Uterus (tissue), 2 donors: Measurements from ENCODE around the gene TCHHL1.

Experiments
- POLR2A ChIP-seq, 2 donors: fragments of 450-650 bp; IDR thresholded peaks; one replicate each; pipeline ENCODE4 v1.6.1; 2016; ENCODE audit warnings: antibody characterized with exemption in 2 of 2, mild to moderate bottlenecking in 1 of 2, moderate library complexity in 1 of 2
- TF ChIP-seq, protein P1 (sequence below), 4 experiments: fragments of 200-600 bp in 2 of 4; fragments of 450-650 bp in 2 of 4; sonication (generic) in 2 of 4; IDR thresholded peaks; one replicate each; pipeline ENCODE4 v1.5.1; 2016 to 2019; ENCODE audit warnings: antibody characterized with exemption in 4 of 4, mild to moderate bottlenecking in 2 of 4, moderate library complexity in 1 of 4

DNA sequence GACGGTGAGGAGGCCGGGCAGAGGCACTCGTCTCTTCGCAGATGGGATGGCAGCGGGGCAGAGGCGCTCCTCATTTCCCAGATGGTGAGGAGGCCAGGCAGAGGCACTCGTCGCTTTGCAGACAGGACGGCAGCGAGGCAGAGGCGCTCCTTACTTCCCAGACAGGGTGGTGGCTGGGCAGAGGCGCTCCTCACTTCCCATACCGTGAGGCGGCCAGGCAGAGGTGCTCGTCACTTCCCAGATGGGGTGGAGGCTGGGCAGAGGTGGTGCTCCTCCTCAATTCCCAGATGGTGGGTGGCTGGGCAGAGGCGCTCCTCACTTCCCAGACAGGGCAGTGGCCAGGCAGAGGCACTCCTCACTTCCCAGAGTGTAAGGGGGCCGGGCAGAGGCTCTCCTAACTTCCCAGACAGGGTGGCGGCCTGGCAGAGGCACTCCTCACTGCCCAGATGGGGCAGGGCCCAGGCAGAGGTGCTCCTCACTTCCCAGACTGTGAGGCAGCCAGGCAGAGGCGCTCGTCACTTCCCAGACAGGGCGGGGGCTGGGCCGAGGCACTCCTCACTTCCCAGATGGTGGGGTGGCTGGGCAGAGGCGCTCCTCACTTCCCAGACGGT, 9.9 kb downstream of the TCHHL1 start:
- TF ChIP-seq, protein P1, sequence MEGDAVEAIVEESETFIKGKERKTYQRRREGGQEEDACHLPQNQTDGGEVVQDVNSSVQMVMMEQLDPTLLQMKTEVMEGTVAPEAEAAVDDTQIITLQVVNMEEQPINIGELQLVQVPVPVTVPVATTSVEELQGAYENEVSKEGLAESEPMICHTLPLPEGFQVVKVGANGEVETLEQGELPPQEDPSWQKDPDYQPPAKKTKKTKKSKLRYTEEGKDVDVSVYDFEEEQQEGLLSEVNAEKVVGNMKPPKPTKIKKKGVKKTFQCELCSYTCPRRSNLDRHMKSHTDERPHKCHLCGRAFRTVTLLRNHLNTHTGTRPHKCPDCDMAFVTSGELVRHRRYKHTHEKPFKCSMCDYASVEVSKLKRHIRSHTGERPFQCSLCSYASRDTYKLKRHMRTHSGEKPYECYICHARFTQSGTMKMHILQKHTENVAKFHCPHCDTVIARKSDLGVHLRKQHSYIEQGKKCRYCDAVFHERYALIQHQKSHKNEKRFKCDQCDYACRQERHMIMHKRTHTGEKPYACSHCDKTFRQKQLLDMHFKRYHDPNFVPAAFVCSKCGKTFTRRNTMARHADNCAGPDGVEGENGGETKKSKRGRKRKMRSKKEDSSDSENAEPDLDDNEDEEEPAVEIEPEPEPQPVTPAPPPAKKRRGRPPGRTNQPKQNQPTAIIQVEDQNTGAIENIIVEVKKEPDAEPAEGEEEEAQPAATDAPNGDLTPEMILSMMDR (IDR thresholded peaks at IDR 0.05): no peak
- TF ChIP-seq POLR2A (IDR thresholded peaks at IDR 0.05): no peak
